GM12878 (cell line): ENCODE measurements around the gene TEPSIN. TPM values are rescaled to one million over a fixed set of nuclear protein-coding genes. Genes with fewer than 3 reads are reported as not detected.

Source experiments
- ATAC-seq: fragments of 200-7000 bp; cut with Tn5 transposase; 3 replicates; pipeline ENCODE4 v1.9.1; 2020; ENCODE audit warnings: mild to moderate bottlenecking, moderate library complexity
- BruUV-seq: library from RNA; stranded (reverse); fragments of 400-500 nt; replicated peaks from 2 replicates; lab custom pipeline; 2021; lab: Mats Ljungman, UMichigan
- CTCF ChIA-PET: fragments of 300-600 bp; sonication (Branson Sonifier 250); formaldehyde crosslinking; extraction: SDS; loops from one replicate; lab custom pipeline; 2021; ENCODE audit warnings: inconsistent platforms; lab: Yijun Ruan, JAX
- POLR2A ChIA-PET: fragments of 350-600 bp; formaldehyde crosslinking; extraction: SDS; loops from one replicate; lab custom pipeline; 2021; ENCODE audit warnings: inconsistent platforms; lab: Charles Lee
- RAD21 ChIA-PET: fragments of 300-600 bp; sonication (Branson Sonifier 250); formaldehyde crosslinking; loops from one replicate; lab custom pipeline; 2023; ENCODE audit warnings: antibody characterized with exemption; ENCODE audit not compliant: unreplicated experiment; lab: Charles Lee
- SMC1A ChIA-PET: fragments of 300-600 bp; sonication (Branson Sonifier 250); formaldehyde crosslinking; loops from one replicate; lab custom pipeline; 2023; ENCODE audit not compliant: unreplicated experiment, uncharacterized antibody; lab: Charles Lee
- DNase-seq: peaks from one replicate; pipeline ENCODE4 v3.0.0-alpha.2; 2011; ENCODE audit warnings: low read depth, low spot score
- FAIRE-seq: peaks from 3 replicates; lab custom pipeline; 2011; peaks lifted over from hg19 to GRCh38; lab: Jason Lieb, UNC
- H2AFZ ChIP-seq: 2 replicates; pipeline ENCODE4 v1.6.0; 2011; ENCODE audit warnings: low read depth, low read length, control low read depth; ENCODE audit not compliant: control insufficient read depth
- H3K27ac ChIP-seq: 2 replicates; pipeline ENCODE4 v1.5.1; 2011; ENCODE audit warnings: control low read depth; ENCODE audit not compliant: control insufficient read depth, insufficient read depth
- H3K27me3 ChIP-seq, 2 experiments: replicated peaks in 1 of 2; 2 replicates each; pipeline versions ENCODE4 v1.6.0 to v1.6.1; 2011; ENCODE audit warnings: low read length in 1 of 2; ENCODE audit not compliant: control insufficient read depth in 2 of 2, insufficient read depth in 2 of 2
- H3K36me3 ChIP-seq, 2 experiments: 2 replicates each; pipeline ENCODE4 v1.5.1; 2011; ENCODE audit warnings: low read length in 1 of 2; ENCODE audit not compliant: control insufficient read depth in 2 of 2, insufficient read depth in 2 of 2
- H3K4me1 ChIP-seq: 2 replicates; pipeline ENCODE4 v1.6.1; 2011; ENCODE audit warnings: mild to moderate bottlenecking, low read length, moderate library complexity, mixed read lengths; ENCODE audit not compliant: control insufficient read depth, insufficient read depth
- H3K4me2 ChIP-seq: 2 replicates; pipeline ENCODE4 v1.6.0; 2011; ENCODE audit warnings: control low read depth; ENCODE audit not compliant: control insufficient read depth, insufficient read depth
- H3K4me3 ChIP-seq: fragments of 200-600 bp; sonication (generic); 2 replicates; pipeline ENCODE4 v1.5.1; 2016
- H3K79me2 ChIP-seq: 2 replicates; pipeline ENCODE4 v1.6.0; 2011; ENCODE audit warnings: low read length; ENCODE audit not compliant: control insufficient read depth, insufficient read depth
- H3K9ac ChIP-seq: 2 replicates; pipeline ENCODE4 v1.8.0; 2011; ENCODE audit warnings: low read length, control low read depth, mixed read lengths; ENCODE audit not compliant: control insufficient read depth, insufficient read depth
- H3K9me3 ChIP-seq: replicated peaks from 3 replicates; pipeline ENCODE4 v1.5.1; 2011; ENCODE audit warnings: mild to moderate bottlenecking, low read length; ENCODE audit not compliant: control insufficient read depth, insufficient read depth
- H4K20me1 ChIP-seq: 2 replicates; pipeline ENCODE4 v1.6.0; 2011; ENCODE audit not compliant: control insufficient read depth, insufficient read depth
- CTCF ChIP-seq, 3 experiments: IDR thresholded peaks in 2 of 3; conservative IDR thresholded peaks in 1 of 3; 2 replicates each; pipeline ENCODE4 v1.5.1; 2011; ENCODE audit warnings: low read depth in 3 of 3, low read length in 3 of 3, mild to moderate bottlenecking in 3 of 3, control low read depth in 2 of 3, moderate library complexity in 2 of 3, inconsistent platforms in 1 of 3, mixed read lengths in 1 of 3; ENCODE audit not compliant: control insufficient read depth in 2 of 3, insufficient read depth in 1 of 3; ENCODE audit errors: extremely low read depth in 1 of 3
- ETV6 ChIP-seq, 2 experiments: fragments of 450-650 bp in 1 of 2; IDR thresholded peaks in 1 of 2; conservative IDR thresholded peaks in 1 of 2; 2 replicates each; pipeline ENCODE4 v1.6.1; 2014; ENCODE audit warnings: antibody characterized with exemption in 1 of 2, borderline replicate concordance in 1 of 2, low read depth in 1 of 2, mild to moderate bottlenecking in 1 of 2, moderate library complexity in 1 of 2
- RAD21 ChIP-seq: IDR thresholded peaks from 2 replicates; pipeline ENCODE4 v1.6.1; 2011; ENCODE audit warnings: mild to moderate bottlenecking, low read depth, low read length, moderate library complexity; ENCODE audit not compliant: insufficient read depth
- WGBS: methylation state at CpG from one replicate; pipeline ENCODE4 v1.1.6; 2016; ENCODE audit warnings: low lambda C conversion rate; ENCODE audit not compliant: insufficient replicate concordance, insufficient coverage; ENCODE audit errors: missing lambda C conversion rate; 5-methylcytosine and 5-hydroxymethylcytosine counted together
- in situ Hi-C: fragments of 300-500 bp; cut with MboI; formaldehyde crosslinking; loops from 9 replicates; pipeline ENCODE4 v1.14.3; 2018; ENCODE audit warnings: mixed read lengths
- intact Hi-C: fragments of 100-400 bp; cut with micrococcal nuclease; formaldehyde crosslinking; loops from one replicate; pipeline ENCODE4 v1.14.2; 2022; ENCODE audit not compliant: unreplicated experiment
- polyA plus RNA-seq, 11 experiments: library from polyadenylated mRNA; depleted of rRNA in 4 of 11; unstranded in 6 of 11; stranded (reverse) in 5 of 11; fragments of >200 nt; fragmentation: Nextera tagmentation in 4 of 11; fragmentation: Illumina TruSeq in 1 of 11; extraction: Ambion mirVana in 4 of 11; extraction: Trizol in 1 of 11; gene quantifications; 1 replicate in 1 of 11; 2 replicates in 10 of 11; pipeline versions ENCODE4 v1.2.1 to v1.2.3, GENCODE V29; 2011 to 2016; ENCODE audit warnings: inconsistent platforms in 2 of 11, missing spikeins in 2 of 11, low read depth in 1 of 11
- total RNA-seq, 4 experiments: library from RNA; depleted of rRNA in 3 of 4; stranded (reverse); fragments of >200 nt in 3 of 4; fragmentation: Illumina TruSeq in 1 of 4; extraction: Trizol in 1 of 4; gene quantifications; 2 replicates each; pipeline versions ENCODE4 v1.2.1 to v1.2.3, GENCODE V29; 2013 to 2021

TEPSIN gene
- total and polyA plus RNA-seq, 10 of the 15 experiments (the other 5 are each of a cell fraction or from before 2014, with no cell fraction given) = 0.87 to 36.7 (median 5.3) TPM

- intact Hi-C loops = no loop called here
- WGBS = 72% methylated on average over 25 of the region's 26 CpGs
- CTCF ChIA-PET = interaction anchor here (0.7 to 0.9 kb wide), 2 partner anchors 9 to 85 kb away, joined by 3 read pairs; partner anchors contain the start of genes NDUFAF8 and TEPSIN
Measured at GRCh38 chr17:81230043-81230820, 8.6 kb downstream of the TEPSIN start.

More at GRCh38 chr17:81230043-81230820, 8.6 kb downstream of the TEPSIN start:
- ATAC-seq = no peak
- SMC1A ChIA-PET = interaction anchor here (0.9 kb wide), 1 partner anchor 8 kb away, joined by 3 read pairs; the partner anchor contains the start of genes NDUFAF8 and TEPSIN
- no peaks in the 10 kb centered on the region for H4K20me1 ChIP-seq
- H2AFZ ChIP-seq = no peak overlapping the region
- in situ Hi-C loops = loop anchor here (25.0 kb wide), 1 partner anchor 218 kb away; no protein-coding TSS in a partner anchor
- BruUV-seq = no TSS peak
- RAD21 ChIA-PET = interaction anchor here (0.7 kb wide), 1 partner anchor 86 kb away, joined by 3 read pairs; no protein-coding TSS in a partner anchor
- FAIRE-seq = no peak
- no peak overlapping the region for H3K9ac ChIP-seq
- peaks cover 14% of the 10 kb centered on the region for H3K4me1 ChIP-seq
- POLR2A ChIA-PET = no interaction called here
- H3K4me2 ChIP-seq = no peak overlapping the region
- TF ChIP-seq RAD21 (peak; percentile 48), ETV6 (conservative IDR thresholded peaks at IDR 0.05 in 1 of 2, IDR thresholded peaks at IDR 0.05 in 1 of 2; ENCODE audit: borderline replicate concordance in 1 of 2, low read depth in 1 of 2) (no peak), CTCF (IDR thresholded peaks at IDR 0.05 in 2 of 3, conservative IDR thresholded peaks at IDR 0.05 in 1 of 3; ENCODE audit: control insufficient read depth in 2 of 3, extremely low read depth in 1 of 3, insufficient read depth in 1 of 3, low read depth in 3 of 3, low read length in 3 of 3) (peak in 2 of 3 experiments; percentile 1 to 32; a peak in 2 of 6 replicates)
- H3K4me3 ChIP-seq = no peak overlapping the region
- peaks cover 4 to 12% of the 10 kb centered on the region in 2 experiments; a peak in 3 of 4 replicates for H3K36me3 ChIP-seq
- H3K27me3 ChIP-seq = no peaks in the 10 kb centered on the region
- H3K27ac ChIP-seq = no peak overlapping the region
- no peak for DNase-seq
- H3K9me3 ChIP-seq = no peaks in the 10 kb centered on the region
- H3K79me2 ChIP-seq = no peaks in the 10 kb centered on the region
